Measurements from ENCODE around the gene ULK2.

DNA sequence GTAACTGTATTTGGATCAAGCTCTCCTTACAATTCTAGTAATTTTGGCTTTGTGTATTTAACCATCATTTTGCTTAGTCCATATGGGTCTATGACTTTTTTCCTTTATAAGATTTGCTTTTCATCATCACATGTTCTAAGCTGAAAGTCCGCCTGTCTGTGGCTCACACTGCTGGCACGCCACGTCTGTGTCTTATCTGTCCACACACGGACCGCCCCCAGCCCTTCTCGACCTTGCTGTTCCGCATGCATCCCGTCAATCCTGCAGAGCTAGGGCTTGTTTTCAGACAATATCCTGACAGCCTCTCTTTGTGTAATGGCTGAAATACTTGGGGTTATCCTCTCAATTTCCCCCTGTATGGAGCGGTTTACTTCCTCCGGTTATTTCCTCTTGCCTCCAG is 111.2 kb downstream of the ULK2 start:
- TF ChIP-seq POLR2A (IDR thresholded peaks at IDR 0.05) (no peak), EP300 (IDR thresholded peaks at IDR 0.05) (no peak)
- TF ChIP-seq, protein P1, sequence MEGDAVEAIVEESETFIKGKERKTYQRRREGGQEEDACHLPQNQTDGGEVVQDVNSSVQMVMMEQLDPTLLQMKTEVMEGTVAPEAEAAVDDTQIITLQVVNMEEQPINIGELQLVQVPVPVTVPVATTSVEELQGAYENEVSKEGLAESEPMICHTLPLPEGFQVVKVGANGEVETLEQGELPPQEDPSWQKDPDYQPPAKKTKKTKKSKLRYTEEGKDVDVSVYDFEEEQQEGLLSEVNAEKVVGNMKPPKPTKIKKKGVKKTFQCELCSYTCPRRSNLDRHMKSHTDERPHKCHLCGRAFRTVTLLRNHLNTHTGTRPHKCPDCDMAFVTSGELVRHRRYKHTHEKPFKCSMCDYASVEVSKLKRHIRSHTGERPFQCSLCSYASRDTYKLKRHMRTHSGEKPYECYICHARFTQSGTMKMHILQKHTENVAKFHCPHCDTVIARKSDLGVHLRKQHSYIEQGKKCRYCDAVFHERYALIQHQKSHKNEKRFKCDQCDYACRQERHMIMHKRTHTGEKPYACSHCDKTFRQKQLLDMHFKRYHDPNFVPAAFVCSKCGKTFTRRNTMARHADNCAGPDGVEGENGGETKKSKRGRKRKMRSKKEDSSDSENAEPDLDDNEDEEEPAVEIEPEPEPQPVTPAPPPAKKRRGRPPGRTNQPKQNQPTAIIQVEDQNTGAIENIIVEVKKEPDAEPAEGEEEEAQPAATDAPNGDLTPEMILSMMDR (IDR thresholded peaks at IDR 0.05) = no peak
